Astrocyte (in vitro differentiated cells and primary cell): ENCODE measurements around the gene ARHGAP25. TPM values are rescaled to one million over a fixed set of nuclear protein-coding genes. Genes with fewer than 3 reads are reported as not detected.
A peak's percentile ranks its signal among the peaks of the same experiment; 100 is the strongest.

Experiments used
- DNase-seq: peaks from one replicate; pipeline ENCODE4 v3.0.0-alpha.2; 2010; ENCODE audit warnings: low read depth
- FAIRE-seq: peaks from 2 replicates; lab custom pipeline; 2011; peaks lifted over from hg19 to GRCh38; lab: Jason Lieb, UNC
- H2AFZ ChIP-seq: 2 replicates; pipeline ENCODE4 v1.6.0; 2012; ENCODE audit warnings: low read depth, low read length, inconsistent platforms
- H3K27ac ChIP-seq: 2 replicates; pipeline ENCODE4 v1.5.1; 2011; ENCODE audit warnings: low read depth, low read length, inconsistent platforms
- H3K27me3 ChIP-seq: 2 replicates; pipeline ENCODE4 v1.6.0; 2011; ENCODE audit warnings: low read length, inconsistent platforms; ENCODE audit not compliant: insufficient read depth
- H3K36me3 ChIP-seq: 2 replicates; pipeline ENCODE4 v1.5.1; 2011; ENCODE audit warnings: low read length, inconsistent platforms; ENCODE audit not compliant: insufficient read depth
- H3K4me1 ChIP-seq: 2 replicates; pipeline ENCODE4 v1.5.1; 2011; ENCODE audit warnings: low read length, inconsistent platforms; ENCODE audit not compliant: insufficient read depth
- H3K4me2 ChIP-seq: 2 replicates; pipeline ENCODE4 v1.6.0; 2012; ENCODE audit warnings: low read length, inconsistent platforms
- H3K4me3 ChIP-seq: 2 replicates; pipeline ENCODE4 v1.5.1; 2011; ENCODE audit warnings: low read depth, mild to moderate bottlenecking, low read length, inconsistent platforms; ENCODE audit not compliant: insufficient read depth
- H3K79me2 ChIP-seq: 2 replicates; pipeline ENCODE4 v1.6.0; 2012; ENCODE audit warnings: mild to moderate bottlenecking, low read length, inconsistent platforms; ENCODE audit not compliant: insufficient read depth
- H3K9ac ChIP-seq: 2 replicates; pipeline ENCODE4 v1.6.0; 2012; ENCODE audit warnings: mild to moderate bottlenecking, low read length, inconsistent platforms
- H3K9me3 ChIP-seq: 2 replicates; pipeline ENCODE4 v1.5.1; 2012; ENCODE audit warnings: low read depth, mild to moderate bottlenecking, low read length, inconsistent platforms; ENCODE audit not compliant: insufficient read depth
- H4K20me1 ChIP-seq: 2 replicates; pipeline ENCODE4 v1.6.0; 2012; ENCODE audit warnings: low read length, inconsistent platforms; ENCODE audit not compliant: insufficient read depth
- H3K27ac Mint-ChIP-seq: one replicate; pipeline ENCODE4 v1.8.0; 2021; ENCODE audit warnings: mild to moderate bottlenecking, mixed read lengths; ENCODE audit not compliant: unreplicated experiment
- H3K27me3 Mint-ChIP-seq: one replicate; pipeline ENCODE4 v1.8.0; 2021; ENCODE audit warnings: low read depth, mixed read lengths; ENCODE audit not compliant: unreplicated experiment
- H3K36me3 Mint-ChIP-seq: one replicate; pipeline ENCODE4 v1.8.0; 2021; ENCODE audit warnings: low read depth, mixed read lengths; ENCODE audit not compliant: unreplicated experiment
- H3K4me1 Mint-ChIP-seq: one replicate; pipeline ENCODE4 v1.8.0; 2021; ENCODE audit warnings: low read depth, mixed read lengths; ENCODE audit not compliant: unreplicated experiment
- H3K4me3 Mint-ChIP-seq: one replicate; pipeline ENCODE4 v1.8.0; 2021; ENCODE audit warnings: mild to moderate bottlenecking, moderate library complexity, mixed read lengths; ENCODE audit not compliant: unreplicated experiment
- H3K9me3 Mint-ChIP-seq: one replicate; pipeline ENCODE4 v1.8.0; 2021; ENCODE audit warnings: mild to moderate bottlenecking, mixed read lengths; ENCODE audit not compliant: unreplicated experiment
- CTCF ChIP-seq: IDR thresholded peaks from 2 replicates; pipeline ENCODE4 v1.5.1; 2011; ENCODE audit warnings: low read depth, mild to moderate bottlenecking, inconsistent platforms, low read length, moderate library complexity; ENCODE audit not compliant: insufficient read depth
- EZH2 ChIP-seq: IDR thresholded peaks from 2 replicates; pipeline ENCODE4 v1.6.1; 2012; ENCODE audit warnings: mild to moderate bottlenecking, low read length, inconsistent platforms; ENCODE audit not compliant: insufficient read depth
- total RNA-seq: library from RNA; stranded (reverse); gene quantifications from 2 replicates; pipeline ENCODE4 v1.2.1, GENCODE V29; 2021

ARHGAP25 gene
- total RNA-seq, 1 donor from 2014 or later, result 0.30 TPM

- peaks cover 7% of the 10 kb centered on the region for H3K4me1 Mint-ChIP-seq
- TF ChIP-seq CTCF, result no peak
- TF ChIP-seq EZH2, result no peak
- H3K9me3 ChIP-seq, result no peaks in the 10 kb centered on the region
- no peak overlapping the region for H3K4me3 ChIP-seq
- no peaks in the 10 kb centered on the region for H3K36me3 Mint-ChIP-seq
- no peaks in the 10 kb centered on the region for H3K27me3 ChIP-seq
- no peak overlapping the region for H2AFZ ChIP-seq
- H3K27me3 Mint-ChIP-seq, result peaks cover 4% of the 10 kb centered on the region
- H4K20me1 ChIP-seq, result no peaks in the 10 kb centered on the region
- H3K36me3 ChIP-seq, result no peaks in the 10 kb centered on the region
- DNase-seq (no peak), FAIRE-seq (no peak)
- no peaks in the 10 kb centered on the region for H3K9me3 Mint-ChIP-seq
- no peak overlapping the region for H3K9ac ChIP-seq
- H3K4me3 Mint-ChIP-seq, result no peak overlapping the region
- H3K4me2 ChIP-seq, result no peak overlapping the region
- H3K27ac ChIP-seq, result no peak overlapping the region
- H3K4me1 ChIP-seq, result peaks cover 10% of the 10 kb centered on the region
- no peak overlapping the region for H3K27ac Mint-ChIP-seq
- H3K79me2 ChIP-seq, result no peaks in the 10 kb centered on the region
Observed at GRCh38 chr2:68739595-68740399, 5.2 kb downstream of the ARHGAP25 start.

GRCh38 chr2:68740400-68740914 lies 5.8 kb downstream of the ARHGAP25 start:
- no peaks in the 10 kb centered on the region for H3K79me2 ChIP-seq
- no peak for TF ChIP-seq EZH2
- H3K4me2 ChIP-seq, result peak overlapping the region; percentile 24
- FAIRE-seq (no peak), DNase-seq (peak; percentile 64)
- peaks cover 10% of the 10 kb centered on the region for H3K4me1 ChIP-seq
- H3K9ac ChIP-seq, result no peak overlapping the region
- H4K20me1 ChIP-seq, result no peaks in the 10 kb centered on the region
- H3K36me3 ChIP-seq, result no peaks in the 10 kb centered on the region
- Mint-ChIP-seq H3K4me3 (no peak overlapping the region), H3K9me3 (no peaks in the 10 kb centered on the region), H3K4me1 (peaks cover 7% of the 10 kb centered on the region), H3K27me3 (peaks cover 4% of the 10 kb centered on the region), H3K27ac (no peak overlapping the region), H3K36me3 (no peaks in the 10 kb centered on the region)
- no peak overlapping the region for H3K27ac ChIP-seq
- no peaks in the 10 kb centered on the region for H3K9me3 ChIP-seq
- H3K4me3 ChIP-seq, result no peak overlapping the region
- H2AFZ ChIP-seq, result peak overlapping the region; percentile 7
- no peaks in the 10 kb centered on the region for H3K27me3 ChIP-seq

GRCh38 chr2:68741238-68741637 lies 6.6 kb downstream of the ARHGAP25 start:
- Histone ChIP-seq H3K4me2 (no peak overlapping the region), H3K9ac (no peak overlapping the region), H4K20me1 (no peaks in the 10 kb centered on the region), H3K9me3 (no peaks in the 10 kb centered on the region), H3K27me3 (no peaks in the 10 kb centered on the region), H3K4me3 (no peak overlapping the region), H3K27ac (no peak overlapping the region), H3K36me3 (no peaks in the 10 kb centered on the region), H3K79me2 (no peaks in the 10 kb centered on the region), H2AFZ (no peak overlapping the region), H3K4me1 (peaks cover 10% of the 10 kb centered on the region)
- Mint-ChIP-seq H3K9me3 (no peaks in the 10 kb centered on the region), H3K27ac (no peak overlapping the region), H3K27me3 (peaks cover 4% of the 10 kb centered on the region), H3K36me3 (no peaks in the 10 kb centered on the region), H3K4me1 (peaks cover 7% of the 10 kb centered on the region), H3K4me3 (no peak overlapping the region)
- peak; percentile 39 for DNase-seq
- TF ChIP-seq EZH2 (no peak), CTCF (no peak)
- FAIRE-seq, result no peak
